Measurements from ENCODE around the gene BACE1.

- no peak for TF ChIP-seq POLR2A (IDR thresholded peaks at IDR 0.05)
- no peak for TF ChIP-seq CTCF (IDR thresholded peaks at IDR 0.05)
- TF ChIP-seq POLR2AphosphoS5 (IDR thresholded peaks at IDR 0.05), result no peak
- no peak for TF ChIP-seq EP300 (IDR thresholded peaks at IDR 0.05)
Observed at GRCh38 chr11:117335399-117335798, 19.3 kb upstream of the BACE1 start.

All from sigmoid colon (tissue), 4 donors.